IMR-90 (cell line): ENCODE data around the gene ESF1. TPM values are rescaled to one million over a fixed set of nuclear protein-coding genes. Genes with fewer than 3 reads are reported as not detected.

Experiments
- ATAC-seq: fragments of 200-7000 bp; cut with Tn5 transposase; 2 replicates; pipeline ENCODE4 v1.9.1; 2020; ENCODE audit warnings: low read depth, mild to moderate bottlenecking, moderate library complexity
- BruUV-seq: library from RNA; stranded (reverse); fragments of 400-500 nt; replicated peaks from 2 replicates; lab custom pipeline; 2021; lab: Mats Ljungman, UMichigan
- CTCF ChIA-PET: fragments of 300-600 bp; formaldehyde crosslinking; extraction: SDS; loops from one replicate; lab custom pipeline; 2021; ENCODE audit warnings: antibody characterized with exemption; lab: Yijun Ruan, JAX
- POLR2A ChIA-PET: fragments of 300-600 bp; sonication (Branson Sonifier 250); formaldehyde crosslinking; loops from one replicate; lab custom pipeline; 2022; ENCODE audit warnings: antibody characterized with exemption; ENCODE audit not compliant: unreplicated experiment; lab: Charles Lee
- DNase-seq: peaks from one replicate; pipeline ENCODE4 v3.0.0; 2013
- H2AFZ ChIP-seq: replicated peaks from 2 replicates; pipeline ENCODE3; 2013; ENCODE audit warnings: low read length, mild to moderate bottlenecking; ENCODE audit not compliant: poor library complexity
- H2AK5ac ChIP-seq: 2 replicates; pipeline ENCODE4 v1.6.1; 2013; ENCODE audit warnings: low read depth, low read length, inconsistent platforms
- H2AK9ac ChIP-seq: replicated peaks from 2 replicates; pipeline ENCODE3; 2013; ENCODE audit warnings: mild to moderate bottlenecking, low read depth, low read length, moderate library complexity; ENCODE audit not compliant: poor library complexity
- H2BK120ac ChIP-seq: 2 replicates; pipeline ENCODE4 v1.6.1; 2013; ENCODE audit warnings: low read depth, low read length, inconsistent platforms
- H2BK15ac ChIP-seq: 3 replicates; pipeline ENCODE4 v1.6.1; 2013; ENCODE audit warnings: low read depth, low read length, inconsistent platforms
- H2BK20ac ChIP-seq: 2 replicates; pipeline ENCODE4 v1.6.1; 2013; ENCODE audit warnings: low read depth, mild to moderate bottlenecking, inconsistent platforms, low read length, moderate library complexity
- H2BK5ac ChIP-seq: 2 replicates; pipeline ENCODE4 v1.6.1; 2013; ENCODE audit warnings: mild to moderate bottlenecking, low read depth, low read length, inconsistent platforms; ENCODE audit not compliant: poor library complexity, severe bottlenecking
- H3K14ac ChIP-seq: replicated peaks from 2 replicates; pipeline ENCODE4 v1.6.1; 2013; ENCODE audit warnings: low read depth, low read length, inconsistent platforms
- H3K18ac ChIP-seq: 2 replicates; pipeline ENCODE4 v1.6.1; 2013; ENCODE audit warnings: low read depth, low read length, control low read depth
- H3K23ac ChIP-seq: 2 replicates; pipeline ENCODE4 v1.6.1; 2013; ENCODE audit warnings: low read depth, low read length, inconsistent platforms
- H3K27ac ChIP-seq: 2 replicates; pipeline ENCODE4 v1.5.1; 2013; ENCODE audit warnings: mild to moderate bottlenecking, control low read depth, low read length; ENCODE audit not compliant: insufficient read depth
- H3K27me3 ChIP-seq: 2 replicates; pipeline ENCODE4 v1.6.1; 2013; ENCODE audit warnings: low read length; ENCODE audit not compliant: control insufficient read depth, insufficient read depth
- H3K36me3 ChIP-seq: 2 replicates; pipeline ENCODE4 v1.6.1; 2013; ENCODE audit warnings: low read length, mixed read lengths; ENCODE audit not compliant: control insufficient read depth, insufficient read depth
- H3K4ac ChIP-seq: 2 replicates; pipeline ENCODE4 v1.6.1; 2013; ENCODE audit warnings: low read depth, low read length, inconsistent platforms
- H3K4me1 ChIP-seq: 2 replicates; pipeline ENCODE4 v1.6.1; 2013; ENCODE audit warnings: low read length, mixed read lengths; ENCODE audit not compliant: control insufficient read depth, insufficient read depth
- H3K4me2 ChIP-seq: 2 replicates; pipeline ENCODE4 v1.6.1; 2013; ENCODE audit warnings: low read depth, mild to moderate bottlenecking, control low read depth, low read length, moderate library complexity
- H3K4me3 ChIP-seq: 2 replicates; pipeline ENCODE4 v1.5.1; 2013; ENCODE audit warnings: low read depth, mild to moderate bottlenecking, control low read depth, low read length, moderate library complexity; ENCODE audit not compliant: insufficient read depth
- H3K56ac ChIP-seq: 2 replicates; pipeline ENCODE4 v1.6.1; 2013; ENCODE audit warnings: low read length, inconsistent platforms; ENCODE audit not compliant: insufficient read depth; ENCODE audit errors: extremely low read depth
- H3K79me1 ChIP-seq, 2 experiments: 2 replicates each; pipeline ENCODE4 v1.6.1; 2013; ENCODE audit warnings: low read length in 2 of 2, inconsistent platforms in 1 of 2, low read depth in 1 of 2
- H3K9ac ChIP-seq: 2 replicates; pipeline ENCODE4 v1.6.1; 2013; ENCODE audit warnings: low read depth, low read length, control low read depth
- H3K9me1 ChIP-seq: 2 replicates; pipeline ENCODE4 v1.6.1; 2013; ENCODE audit warnings: low read length, inconsistent platforms; ENCODE audit not compliant: insufficient read depth
- H3K9me3 ChIP-seq: 2 replicates; pipeline ENCODE4 v1.6.1; 2013; ENCODE audit warnings: low read length; ENCODE audit not compliant: control insufficient read depth, insufficient read depth
- H4K20me1 ChIP-seq: 2 replicates; pipeline ENCODE4 v1.6.1; 2013; ENCODE audit warnings: low read length, inconsistent platforms; ENCODE audit not compliant: insufficient read depth
- H4K5ac ChIP-seq: 2 replicates; pipeline ENCODE4 v1.6.1; 2013; ENCODE audit warnings: mild to moderate bottlenecking, low read depth, low read length, control low read depth
- H4K8ac ChIP-seq, 2 experiments: 2 replicates each; pipeline ENCODE4 v1.6.1; 2013; ENCODE audit warnings: low read depth in 2 of 2, low read length in 2 of 2, control low read depth in 1 of 2, inconsistent platforms in 1 of 2
- H4K91ac ChIP-seq: 2 replicates; pipeline ENCODE4 v1.6.1; 2013; ENCODE audit warnings: low read depth, low read length, inconsistent platforms; ENCODE audit not compliant: insufficient read depth
- BHLHE40 ChIP-seq: fragments of 150-350 bp; IDR thresholded peaks from 2 replicates; pipeline ENCODE4 v1.6.1; 2016; ENCODE audit warnings: mild to moderate bottlenecking, low read depth, low read length
- CEBPB ChIP-seq: IDR thresholded peaks from 2 replicates; pipeline ENCODE4 v1.6.1; 2012; ENCODE audit warnings: low read depth, low read length, improper control_type of control experiment
- CHD1 ChIP-seq: IDR thresholded peaks from 2 replicates; pipeline ENCODE4 v1.6.1; 2012; ENCODE audit warnings: low read depth, low read length, improper control_type of control experiment
- CTCF ChIP-seq: conservative IDR thresholded peaks from 2 replicates; pipeline ENCODE4 v1.5.1; 2012; ENCODE audit warnings: mild to moderate bottlenecking, low read depth, low read length, improper control_type of control experiment
- ELK1 ChIP-seq: fragments of 150-350 bp; IDR thresholded peaks from 2 replicates; pipeline ENCODE4 v1.6.1; 2016; ENCODE audit warnings: low read depth, mild to moderate bottlenecking, low read length, moderate library complexity, borderline replicate concordance
- FOS ChIP-seq: fragments of 150-350 bp; IDR thresholded peaks from 2 replicates; pipeline ENCODE4 v1.6.1; 2016; ENCODE audit warnings: low read depth, low read length
- MAFK ChIP-seq: IDR thresholded peaks from 2 replicates; pipeline ENCODE4 v1.6.1; 2012; ENCODE audit warnings: low read depth, low read length, improper control_type of control experiment
- MAZ ChIP-seq: IDR thresholded peaks from 2 replicates; pipeline ENCODE4 v1.6.1; 2012; ENCODE audit warnings: low read depth, mild to moderate bottlenecking, low read length, improper control_type of control experiment, moderate library complexity, borderline replicate concordance
- MXI1 ChIP-seq: IDR thresholded peaks from 2 replicates; pipeline ENCODE4 v1.6.1; 2012; ENCODE audit warnings: low read depth, mild to moderate bottlenecking, low read length, moderate library complexity, borderline replicate concordance
- NFE2L2 ChIP-seq: fragments of 150-350 bp; IDR thresholded peaks from 2 replicates; pipeline ENCODE4 v1.6.1; 2016; ENCODE audit warnings: low read depth, mild to moderate bottlenecking, low read length
- POLR2A ChIP-seq: IDR thresholded peaks from 2 replicates; pipeline ENCODE4 v1.6.1; 2012; ENCODE audit warnings: mild to moderate bottlenecking, low read depth, low read length
- RAD21 ChIP-seq: IDR thresholded peaks from 2 replicates; pipeline ENCODE4 v1.6.1; 2012; ENCODE audit warnings: low read length, improper control_type of control experiment
- RCOR1 ChIP-seq: IDR thresholded peaks from 2 replicates; pipeline ENCODE4 v1.6.1; 2012; ENCODE audit warnings: mild to moderate bottlenecking, low read length, improper control_type of control experiment; ENCODE audit not compliant: insufficient replicate concordance
- RFX5 ChIP-seq: IDR thresholded peaks from 2 replicates; pipeline ENCODE4 v1.8.0; 2012; ENCODE audit warnings: low read depth, mild to moderate bottlenecking, low read length, moderate library complexity
- SMC3 ChIP-seq: fragments of 150-350 bp; IDR thresholded peaks from 2 replicates; pipeline ENCODE4 v1.6.1; 2016; ENCODE audit warnings: low read depth, mild to moderate bottlenecking, antibody characterized with exemption, low read length, moderate library complexity
- USF2 ChIP-seq: fragments of 150-350 bp; IDR thresholded peaks from 2 replicates; pipeline ENCODE4 v1.6.1; 2017; ENCODE audit warnings: mild to moderate bottlenecking, antibody characterized with exemption, low read length, low read depth
- dilution Hi-C: fragments of 300-500 bp; cut with HindIII; formaldehyde crosslinking; loops from one replicate; pipeline ENCODE4 v1.14.3; 2018; ENCODE audit warnings: low sequenced_read_pairs; ENCODE audit not compliant: unreplicated experiment
- in situ Hi-C: fragments of 300-500 bp; cut with MboI; formaldehyde crosslinking; loops from 3 replicates; pipeline ENCODE4 v1.14.3; 2019; ENCODE audit warnings: low sequenced_read_pairs, inconsistent platforms, mixed read lengths
- intact Hi-C: fragments of 100-400 bp; cut with micrococcal nuclease; formaldehyde crosslinking; loops from 2 replicates; pipeline ENCODE4 v1.10.0; 2022
- polyA plus RNA-seq, 3 experiments: library from polyadenylated mRNA; depleted of rRNA; stranded (reverse); fragments of >200 nt; gene quantifications; 2 replicates each; pipeline ENCODE4 v1.2.3, GENCODE V29; 2012; ENCODE audit warnings: low replicate concordance in 1 of 3
- total RNA-seq: library from RNA; depleted of rRNA; stranded (reverse); fragments of >200 nt; gene quantifications from 2 replicates; pipeline ENCODE4 v1.2.3, GENCODE V29; 2012

The ESF1 gene
- total and polyA plus RNA-seq, 2 of the 4 experiments (the other 2 are of a cell fraction) = 2.6 to 2.7 TPM

GRCh38 chr20:13765299-13765698 lies 19.4 kb downstream of the ESF1 start:
- dilution Hi-C loops (no loop called here), in situ Hi-C loops (loop anchor here (10.0 to 25.0 kb wide), 2 partner anchors 303 to 440 kb away; no protein-coding TSS in a partner anchor), intact Hi-C loops (no loop called here)
- no peak overlapping the region for H3K56ac ChIP-seq
- no peak overlapping the region for H3K18ac ChIP-seq
- H2BK5ac ChIP-seq = no peak overlapping the region
- no peak overlapping the region for H4K91ac ChIP-seq
- no peak overlapping the region for H3K9ac ChIP-seq
- ChIA-PET CTCF (interaction anchor here (0.6 kb wide), 1 partner anchor 55 kb away, joined by 5 read pairs; no protein-coding TSS in a partner anchor), POLR2A (no interaction called here)
- H2AFZ ChIP-seq = no peak overlapping the region
- BruUV-seq = no TSS peak
- H3K23ac ChIP-seq = no peak overlapping the region
- peaks cover 2% of the 10 kb centered on the region for H3K9me3 ChIP-seq
- no peaks in the 10 kb centered on the region for H4K20me1 ChIP-seq
- no peak overlapping the region for H3K4ac ChIP-seq
- H3K4me1 ChIP-seq = no peaks in the 10 kb centered on the region
- DNase-seq (peak; percentile 13), ATAC-seq (no peak)
- no peak overlapping the region for H3K27ac ChIP-seq
- no peaks in the 10 kb centered on the region; the same call in 1 of the 2 replicates for H3K9me1 ChIP-seq
- H4K5ac ChIP-seq = no peak overlapping the region
- H2AK9ac ChIP-seq = no peak overlapping the region
- H3K79me1 ChIP-seq = no peaks in the 10 kb centered on the region
- no peak overlapping the region for H3K4me2 ChIP-seq
- no peak overlapping the region for H2BK20ac ChIP-seq
- H2BK15ac ChIP-seq = no peak overlapping the region
- no peak overlapping the region for H3K14ac ChIP-seq
- H3K27me3 ChIP-seq = no peaks in the 10 kb centered on the region
- no peak overlapping the region for H4K8ac ChIP-seq
- no peak overlapping the region for H2BK120ac ChIP-seq
- peaks cover 25% of the 10 kb centered on the region for H3K36me3 ChIP-seq
- H2AK5ac ChIP-seq = no peak overlapping the region
- H3K4me3 ChIP-seq = no peak overlapping the region
- TF ChIP-seq CHD1 (no peak), CTCF (no peak), MXI1 (no peak), NFE2L2 (no peak), RAD21 (no peak), USF2 (no peak), FOS (no peak), RFX5 (no peak), SMC3 (no peak), POLR2A (no peak), ELK1 (no peak), MAZ (no peak), RCOR1 (no peak), CEBPB (no peak), BHLHE40 (no peak), MAFK (no peak)
